Colon (tissue), 2 donors: ENCODE data around the gene AP1S3.
"Not testable (repeated sequence)": the region's sequence is repeated elsewhere in the genome, so short reads cannot be mapped to it uniquely, and the experiment has no call there.

ENCODE experiments used
- FAIRE-seq: peaks from 2 replicates; lab custom pipeline; 2012; peaks lifted over from hg19 to GRCh38; lab: Jason Lieb, UNC
- donor health status: control.
- donor health status: control.

Gene AP1S3

DNA sequence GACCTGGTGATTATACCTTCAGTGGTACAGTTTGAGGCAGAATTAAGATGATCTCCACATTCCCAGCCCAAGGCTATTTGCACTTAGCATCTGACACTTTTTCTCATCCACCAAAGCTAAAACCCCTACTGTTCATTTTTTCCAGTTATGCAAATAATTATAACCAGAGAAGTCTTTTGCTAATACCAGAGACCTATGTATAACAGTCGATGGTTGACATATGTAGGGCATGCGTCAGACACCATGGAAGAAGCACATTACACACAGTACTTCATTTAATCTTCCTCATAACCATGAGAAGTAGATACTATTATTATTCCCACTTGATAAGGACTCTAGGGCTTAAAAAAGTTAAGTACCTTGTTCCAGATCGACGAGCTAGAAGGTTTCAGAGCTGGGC lies 36.5 kb downstream of the AP1S3 start:
- no peak for FAIRE-seq

DNA sequence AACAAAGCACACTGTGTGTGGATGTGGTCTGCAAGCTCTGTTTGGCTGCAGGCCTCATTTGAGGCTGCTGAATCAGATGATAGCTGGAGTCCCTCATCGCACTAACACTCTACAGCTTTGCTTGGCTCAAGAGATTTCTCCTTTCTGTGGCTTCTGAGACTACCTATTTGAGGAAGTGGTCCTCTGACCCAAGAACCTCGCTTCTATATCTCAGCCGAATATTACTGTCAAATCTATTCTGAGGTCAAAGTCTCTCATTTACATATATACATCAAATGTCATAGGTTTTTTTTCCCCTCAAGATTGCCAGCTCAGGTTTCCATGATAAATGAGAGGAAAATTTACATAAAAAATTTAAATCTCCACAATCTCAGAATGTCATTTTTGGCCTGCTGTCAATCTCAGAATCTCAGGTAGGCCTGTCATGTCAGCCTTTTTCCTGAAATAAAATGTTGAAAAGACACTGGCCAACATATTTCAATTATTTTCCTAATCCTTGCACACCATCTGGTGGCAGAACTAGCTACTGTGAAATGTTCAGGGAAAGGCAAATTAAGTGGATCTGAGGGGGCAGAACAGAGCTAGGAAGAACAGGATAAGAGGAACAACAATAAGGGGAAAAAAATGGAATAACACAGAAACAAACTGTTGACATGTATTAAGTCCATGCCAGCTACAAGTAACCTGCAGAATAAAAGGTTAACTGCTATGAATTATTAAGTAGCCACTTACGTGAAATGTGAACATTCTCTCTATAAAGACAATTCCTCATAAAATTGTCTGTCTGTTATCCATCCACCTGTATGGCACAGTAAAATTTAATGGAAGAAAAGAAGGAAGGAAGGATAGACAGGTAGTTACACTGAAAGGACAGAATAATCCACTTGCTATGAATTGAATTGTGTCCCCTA lies 39.3 kb downstream of the AP1S3 start:
- FAIRE-seq, result no peak

DNA sequence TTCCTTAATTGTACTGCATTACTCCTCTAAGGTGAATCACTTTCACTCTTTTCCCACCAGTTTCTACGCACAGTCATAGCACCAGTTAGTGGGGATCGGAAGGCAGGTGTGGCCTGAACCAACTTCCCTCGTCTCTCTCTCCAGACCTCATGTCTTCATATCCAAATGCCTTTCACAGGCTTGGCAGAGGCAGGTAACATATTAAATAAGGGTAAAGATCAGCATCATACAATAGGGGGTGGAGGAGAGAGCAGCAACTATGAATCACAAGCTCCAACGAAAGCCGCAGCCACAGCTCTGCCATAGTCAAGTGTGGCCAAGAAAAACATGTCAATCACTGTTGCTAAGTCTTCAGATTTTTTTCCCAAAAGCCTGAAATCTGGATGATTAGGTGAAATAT lies 40.3 kb downstream of the AP1S3 start:
- no peak for FAIRE-seq

DNA sequence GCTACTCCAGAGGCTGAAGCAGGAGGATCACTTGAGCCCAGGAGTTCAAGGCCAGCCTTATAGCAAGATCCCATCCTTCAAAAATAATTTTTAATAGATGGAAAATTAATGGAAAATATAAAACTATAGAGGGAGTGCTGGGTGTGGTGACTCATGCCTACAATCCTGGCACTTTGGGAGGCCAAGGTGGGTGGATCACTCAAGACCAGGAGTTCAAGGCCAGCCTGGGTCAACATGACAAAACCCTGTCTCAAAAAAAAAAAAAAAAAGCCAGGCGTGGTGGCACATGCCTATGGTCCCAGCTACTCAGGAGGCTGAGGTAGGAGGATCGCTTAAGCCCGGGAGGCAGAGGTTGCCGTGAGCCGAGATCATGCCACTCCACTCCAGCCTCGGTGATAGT lies 48.0 kb downstream of the AP1S3 start:
- no peak for FAIRE-seq

DNA sequence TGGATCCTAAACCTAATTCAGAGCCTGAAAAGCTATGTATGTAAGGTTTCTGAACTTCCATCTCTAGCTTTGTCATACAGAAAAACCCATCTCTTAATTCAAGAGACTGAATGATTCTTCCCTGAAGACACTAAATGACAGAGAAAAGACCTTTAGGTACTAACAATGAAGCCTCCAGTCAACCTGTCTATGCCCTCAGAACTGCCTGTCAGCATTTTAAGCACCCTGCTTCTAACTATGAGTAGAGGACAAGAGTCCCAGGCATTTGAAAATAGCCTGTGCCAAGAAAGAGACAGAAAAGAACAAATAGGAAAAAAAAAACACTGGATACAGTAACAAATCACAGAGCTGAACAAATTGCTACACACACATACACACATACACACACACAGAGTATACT lies 48.6 kb downstream of the AP1S3 start:
- no peak for FAIRE-seq

DNA sequence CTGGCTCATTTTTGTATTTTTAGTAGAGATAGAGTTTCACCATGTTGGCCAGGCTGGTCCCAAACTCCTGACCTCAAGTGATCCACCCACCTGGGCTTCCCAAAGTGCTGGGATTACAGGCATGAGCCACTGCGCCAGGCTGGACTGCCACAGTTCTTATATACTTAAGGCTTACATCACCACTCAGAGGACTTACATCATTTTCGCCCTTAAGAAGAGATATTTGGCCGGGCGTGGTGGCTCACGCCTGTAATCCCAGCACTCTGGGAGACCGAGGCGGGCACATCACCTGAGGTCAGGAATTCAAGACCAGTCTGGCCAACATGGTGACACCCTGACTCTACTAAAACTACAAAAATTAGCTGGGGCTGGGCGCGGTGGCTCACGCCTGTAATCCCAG lies 49.3 kb downstream of the AP1S3 start:
- FAIRE-seq, result not testable (repeated sequence)

DNA sequence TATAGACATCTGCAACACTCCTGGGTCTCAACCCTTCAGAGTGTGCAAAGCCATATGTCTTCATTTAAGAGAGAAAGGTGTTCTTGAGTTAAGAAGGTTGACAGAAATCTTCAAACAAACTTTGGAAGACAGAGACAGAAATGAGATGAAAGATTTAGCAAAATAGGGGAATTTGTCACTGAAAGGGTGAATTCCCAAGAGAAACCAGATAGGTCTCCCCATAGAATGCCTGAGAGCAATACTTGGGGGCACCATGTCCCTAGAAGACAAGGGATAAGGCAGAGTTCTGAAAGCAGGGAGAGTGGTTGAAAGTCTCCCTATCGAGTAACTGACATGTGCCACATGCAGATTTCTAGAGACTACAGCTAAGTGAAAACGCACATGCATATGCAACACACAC lies 50.0 kb downstream of the AP1S3 start:
- no peak for FAIRE-seq

DNA sequence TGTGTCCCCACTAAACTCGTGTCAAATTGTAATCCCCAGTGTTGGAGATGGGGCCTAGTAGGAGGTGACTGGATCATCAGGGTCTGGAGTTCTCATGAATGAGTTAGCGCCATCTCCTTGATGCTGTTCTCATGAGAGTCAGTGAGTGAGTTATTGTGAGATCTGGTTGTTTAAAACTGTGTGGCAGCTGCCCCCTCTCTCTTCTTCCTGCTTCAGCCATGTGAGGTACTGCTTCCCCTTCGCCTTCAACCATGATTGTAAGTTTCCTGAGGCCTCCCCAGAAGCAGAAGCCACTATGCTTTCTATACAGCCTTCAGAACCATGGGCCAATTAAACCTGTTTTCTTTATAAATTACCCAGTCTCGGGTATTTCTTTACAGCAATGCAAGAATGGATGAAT lies 50.4 kb downstream of the AP1S3 start:
- no peak for FAIRE-seq

DNA sequence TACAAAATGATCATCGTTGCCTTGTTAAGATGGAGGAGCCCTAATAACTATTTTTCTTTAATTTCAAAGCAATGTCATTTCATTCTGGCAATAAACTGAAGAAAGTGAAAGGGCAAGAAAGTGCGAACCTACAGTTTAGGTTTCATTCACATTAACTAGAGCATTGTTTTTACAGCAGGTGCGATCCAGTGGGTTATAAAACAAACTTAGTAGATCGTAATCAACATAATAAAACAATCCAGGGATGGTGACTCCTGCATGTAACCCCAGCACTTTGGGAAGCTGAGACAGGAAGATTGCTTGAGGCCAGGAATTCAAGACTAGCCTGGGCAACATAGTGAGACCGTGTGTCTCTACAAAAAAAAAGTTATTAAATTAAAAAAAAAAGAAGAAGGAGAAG lies 51.1 kb downstream of the AP1S3 start:
- FAIRE-seq, result no peak

DNA sequence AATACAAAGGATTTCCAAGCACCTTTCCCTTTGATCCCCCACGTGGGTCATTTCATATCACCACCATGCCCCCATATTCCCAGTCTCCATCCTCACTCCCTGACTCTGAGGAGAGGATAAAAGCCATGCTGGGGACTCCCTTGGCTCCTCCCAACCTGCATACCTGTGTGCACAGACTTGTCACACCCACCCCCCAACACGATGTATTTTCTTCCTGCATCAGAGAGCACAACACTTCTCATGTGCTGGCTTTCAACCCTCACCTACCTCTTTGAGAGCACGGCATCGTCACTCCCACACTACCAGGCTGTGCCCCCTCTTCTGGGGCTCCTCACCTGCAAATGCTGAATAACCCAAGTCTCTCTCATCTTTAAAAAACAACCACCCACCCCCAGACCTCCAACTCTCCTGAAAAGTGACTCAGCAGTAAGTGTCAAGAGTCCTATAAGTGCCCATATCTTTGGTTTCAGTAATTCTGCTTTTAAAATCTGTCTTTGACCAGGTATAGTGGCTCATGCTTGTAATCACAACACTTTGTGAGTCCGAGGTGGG lies 53.1 kb downstream of the AP1S3 start:
- no peak for FAIRE-seq

DNA sequence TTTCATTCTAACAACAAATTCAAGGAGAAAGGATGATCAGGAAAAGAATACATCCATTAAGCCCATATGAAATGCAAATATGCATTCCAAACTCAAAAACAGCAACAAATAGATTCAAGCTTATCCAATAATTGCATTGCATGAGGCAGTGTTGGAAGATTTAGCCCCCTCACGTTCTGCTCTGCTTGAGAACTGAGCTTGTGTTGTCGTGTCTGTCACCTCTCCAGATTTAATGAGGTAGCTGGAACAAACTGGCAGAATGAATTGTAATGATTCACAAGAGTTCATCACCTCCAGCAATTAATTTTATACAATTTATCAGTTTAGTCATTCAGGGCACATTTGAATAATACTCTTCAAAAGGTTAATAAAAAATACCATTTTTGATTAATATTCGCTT lies 54.8 kb downstream of the AP1S3 start:
- no peak for FAIRE-seq

DNA sequence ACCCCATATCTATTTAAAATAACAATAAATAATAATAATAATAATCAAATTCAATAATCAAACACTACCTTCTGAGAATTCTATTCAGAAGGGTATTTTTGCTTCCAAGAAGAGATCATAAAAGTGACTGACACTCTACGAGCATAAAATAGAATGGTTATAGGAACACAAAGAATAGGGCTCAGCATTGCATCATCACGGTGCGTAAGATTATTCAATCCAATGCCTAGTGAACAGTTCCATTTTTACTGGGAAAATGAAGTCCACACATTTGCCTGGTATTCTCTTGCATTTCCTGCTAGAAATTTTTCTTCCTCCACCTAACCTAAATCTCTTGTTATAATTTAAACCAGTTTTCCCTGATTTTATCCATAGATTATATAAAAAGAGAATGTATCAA lies 55.8 kb downstream of the AP1S3 start:
- FAIRE-seq, result no peak

DNA sequence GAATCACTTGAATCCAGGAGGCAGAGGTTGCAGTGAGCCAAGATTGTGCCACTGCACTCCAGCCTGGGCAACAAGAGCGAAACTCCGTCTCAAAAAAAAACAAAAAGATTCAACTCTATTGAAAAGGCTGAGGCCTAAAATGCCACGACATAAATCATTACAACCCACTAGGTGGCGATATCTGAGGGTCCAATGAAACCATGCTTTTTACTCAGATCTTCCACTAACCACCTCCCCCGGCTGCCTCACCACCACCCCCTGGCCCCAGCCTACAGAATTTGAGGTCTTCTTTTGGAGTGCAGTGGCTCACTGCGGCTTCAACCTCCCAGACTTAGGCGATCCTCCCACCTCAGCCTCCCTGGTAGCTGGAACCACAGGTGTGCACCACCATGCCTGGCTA lies 57.5 kb downstream of the AP1S3 start:
- FAIRE-seq, result no peak

DNA sequence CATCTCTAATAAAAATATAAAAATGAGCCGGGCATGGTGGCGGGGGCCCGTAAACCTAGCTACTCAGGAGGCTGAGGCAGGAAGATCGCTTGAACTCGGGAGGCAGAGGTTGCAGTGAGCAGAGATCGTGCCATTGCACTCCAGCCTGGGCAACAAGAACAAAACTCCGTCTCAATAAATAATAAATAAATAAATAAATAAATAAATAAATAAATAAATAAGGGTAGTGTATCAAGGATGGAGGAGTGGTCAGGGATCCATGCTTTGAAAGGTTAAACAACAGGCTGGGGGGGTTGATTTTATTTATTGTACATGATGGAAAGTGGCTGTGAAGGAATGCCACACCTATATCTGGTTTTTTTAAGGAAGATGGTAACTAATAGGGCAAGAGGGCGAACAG lies 63.2 kb downstream of the AP1S3 start:
- FAIRE-seq, result no peak

DNA sequence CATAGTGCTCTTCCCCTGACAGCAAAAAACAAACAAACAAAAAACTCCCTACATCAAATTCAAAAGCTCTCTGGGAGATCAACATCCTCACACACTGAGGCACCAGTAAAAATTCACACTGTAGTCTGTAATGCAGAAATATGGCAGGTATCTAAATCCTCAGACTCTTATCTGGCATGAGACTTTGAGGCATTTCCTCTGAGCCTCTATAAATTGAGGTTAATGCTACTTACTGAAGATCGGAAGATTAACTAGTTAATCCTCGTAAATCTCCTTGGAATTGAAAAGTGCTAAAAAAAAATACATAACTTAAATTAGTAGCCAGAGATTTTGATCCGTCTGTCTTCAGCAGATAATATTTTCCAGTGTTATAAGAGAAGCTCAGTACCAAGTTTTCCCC lies 65.0 kb downstream of the AP1S3 start:
- no peak for FAIRE-seq

DNA sequence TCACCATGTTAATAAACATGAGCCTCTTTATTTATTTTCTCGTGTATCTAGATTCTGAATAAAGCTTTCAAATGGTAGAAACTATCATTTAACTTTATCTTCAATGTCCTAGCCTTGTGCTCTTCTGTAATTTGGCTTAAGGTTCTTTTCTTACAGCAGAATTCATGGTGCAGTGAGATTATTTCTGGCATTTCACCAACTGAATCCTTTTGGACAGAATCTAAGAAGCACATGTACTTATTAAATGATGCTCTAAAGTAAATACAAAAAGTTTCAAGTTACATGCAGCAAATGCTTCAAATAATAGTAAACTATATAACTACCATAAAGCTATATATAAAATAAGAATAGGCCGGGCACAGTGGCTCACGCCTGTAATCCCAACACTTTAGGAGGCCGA lies 65.9 kb downstream of the AP1S3 start:
- FAIRE-seq, result no peak

DNA sequence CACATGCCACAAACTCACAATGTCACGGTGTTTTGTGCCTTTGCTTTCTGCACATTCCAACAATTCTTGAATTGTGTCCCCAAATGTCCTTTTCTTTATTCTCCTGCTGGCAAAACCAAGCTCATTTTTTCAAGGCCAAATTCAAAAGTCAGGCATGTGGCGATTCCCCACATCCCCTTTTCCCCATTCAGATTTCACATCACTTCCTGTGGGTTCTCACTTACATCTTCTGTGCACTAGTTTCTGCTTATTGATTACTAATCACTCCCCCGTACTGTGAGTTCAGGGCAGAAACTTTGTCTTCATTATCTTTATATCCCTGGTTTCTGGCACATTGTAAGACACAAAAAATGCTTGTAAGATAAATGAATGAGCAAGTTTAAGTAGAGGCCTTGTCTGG lies 69.2 kb downstream of the AP1S3 start:
- FAIRE-seq, result no peak

DNA sequence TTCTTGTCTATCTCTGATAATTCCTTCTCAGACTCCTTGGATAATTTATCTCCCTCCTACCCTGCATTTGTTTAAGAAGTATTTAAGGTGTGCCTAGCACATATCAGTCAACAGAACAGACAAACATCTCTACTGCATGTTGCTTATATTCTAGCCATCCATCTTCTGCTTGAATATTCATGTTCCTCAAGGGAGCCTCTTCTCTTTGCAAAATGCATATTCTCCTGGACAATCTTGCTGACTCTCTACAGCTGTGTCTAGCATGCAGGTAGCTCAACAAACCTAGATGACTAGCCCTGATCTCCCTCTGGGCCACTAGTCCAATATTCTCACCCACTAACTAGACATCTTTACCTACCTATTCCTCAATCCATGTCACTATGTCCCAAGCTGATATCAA lies 70.0 kb downstream of the AP1S3 start:
- FAIRE-seq, result no peak

DNA sequence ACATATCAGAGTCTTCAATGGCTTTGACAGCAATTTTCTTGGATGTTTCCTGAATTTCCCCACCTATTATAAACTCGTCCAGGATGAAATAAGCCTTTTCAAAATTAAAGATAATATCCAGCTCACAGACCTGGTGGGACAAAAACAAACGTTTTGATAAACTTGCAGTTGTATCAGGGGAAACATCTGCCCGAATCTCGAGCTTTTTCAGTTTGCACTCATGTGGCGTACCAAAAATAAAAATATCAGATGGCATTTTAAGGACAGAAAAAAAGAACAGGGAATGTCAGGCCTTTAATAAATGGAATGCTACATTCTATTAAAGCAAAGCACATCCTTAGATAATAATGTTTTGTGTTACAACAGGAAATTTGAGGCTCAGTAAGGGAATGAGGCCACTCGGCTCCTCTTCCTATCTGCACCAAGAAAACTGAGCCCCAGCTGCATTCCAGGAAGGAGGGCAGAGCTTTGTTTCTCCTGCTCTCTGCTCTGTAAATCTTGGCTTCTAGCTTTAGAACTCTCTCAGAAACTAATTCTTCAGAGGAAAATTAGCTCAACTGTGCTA lies 72.1 kb downstream of the AP1S3 start:
- FAIRE-seq, result no peak

DNA sequence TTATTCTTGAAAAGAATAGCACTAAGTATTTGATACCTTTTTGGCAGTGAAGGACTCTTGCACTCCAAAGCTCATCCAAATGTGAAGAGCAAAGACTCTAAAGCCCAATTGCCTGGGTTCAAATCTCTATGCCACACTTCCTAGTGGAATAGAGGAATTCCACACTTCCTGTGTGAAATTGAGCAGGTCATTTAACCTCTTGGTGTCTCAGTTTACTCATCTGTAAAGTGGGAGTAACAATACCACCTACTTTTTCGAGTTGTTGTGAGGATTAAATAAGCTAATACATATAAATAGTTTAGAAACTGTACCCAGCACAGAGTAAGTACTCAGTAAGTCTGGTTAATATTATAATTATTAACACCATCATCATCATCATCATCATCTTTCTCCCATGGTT lies 72.6 kb downstream of the AP1S3 start:
- no peak for FAIRE-seq

DNA sequence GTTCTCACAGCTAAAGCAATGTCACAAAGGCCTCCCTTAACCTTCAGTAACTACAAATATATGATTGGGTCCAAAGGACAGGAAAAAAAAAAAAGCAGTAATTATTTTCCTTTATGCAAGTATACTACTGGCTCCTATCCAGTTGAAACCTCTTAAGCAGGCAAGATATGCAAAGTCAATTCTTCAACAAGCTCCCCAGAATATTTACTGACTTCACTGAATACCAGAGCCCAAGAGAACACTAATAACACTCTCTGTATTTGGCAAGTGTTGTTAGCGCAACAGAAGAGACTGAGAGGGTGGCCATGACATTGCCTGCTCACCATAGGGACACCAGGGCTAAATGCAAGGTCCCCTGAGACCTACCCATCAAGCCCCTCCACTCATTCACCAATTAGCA lies 74.5 kb downstream of the AP1S3 start:
- FAIRE-seq, result no peak

DNA sequence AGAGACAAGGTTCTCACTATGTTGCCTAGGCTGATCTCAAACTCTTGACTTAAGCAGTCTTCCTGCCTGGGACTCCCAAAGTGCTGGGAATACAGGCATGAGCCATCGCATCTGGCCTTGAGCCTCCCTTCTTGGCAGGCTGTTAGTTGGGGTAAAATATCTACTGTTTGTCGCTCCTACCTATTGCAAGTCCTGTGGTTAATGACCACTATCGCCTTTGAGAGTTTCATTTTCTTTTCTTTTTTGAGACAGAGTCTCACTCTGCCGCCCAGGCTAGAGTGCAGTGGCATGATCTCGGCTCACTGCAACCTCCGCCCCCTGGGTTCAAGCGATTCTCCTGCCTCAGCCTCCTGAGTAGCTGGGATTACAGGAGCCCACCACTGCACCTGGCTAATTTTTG lies 75.6 kb downstream of the AP1S3 start:
- FAIRE-seq, result not testable (repeated sequence)

DNA sequence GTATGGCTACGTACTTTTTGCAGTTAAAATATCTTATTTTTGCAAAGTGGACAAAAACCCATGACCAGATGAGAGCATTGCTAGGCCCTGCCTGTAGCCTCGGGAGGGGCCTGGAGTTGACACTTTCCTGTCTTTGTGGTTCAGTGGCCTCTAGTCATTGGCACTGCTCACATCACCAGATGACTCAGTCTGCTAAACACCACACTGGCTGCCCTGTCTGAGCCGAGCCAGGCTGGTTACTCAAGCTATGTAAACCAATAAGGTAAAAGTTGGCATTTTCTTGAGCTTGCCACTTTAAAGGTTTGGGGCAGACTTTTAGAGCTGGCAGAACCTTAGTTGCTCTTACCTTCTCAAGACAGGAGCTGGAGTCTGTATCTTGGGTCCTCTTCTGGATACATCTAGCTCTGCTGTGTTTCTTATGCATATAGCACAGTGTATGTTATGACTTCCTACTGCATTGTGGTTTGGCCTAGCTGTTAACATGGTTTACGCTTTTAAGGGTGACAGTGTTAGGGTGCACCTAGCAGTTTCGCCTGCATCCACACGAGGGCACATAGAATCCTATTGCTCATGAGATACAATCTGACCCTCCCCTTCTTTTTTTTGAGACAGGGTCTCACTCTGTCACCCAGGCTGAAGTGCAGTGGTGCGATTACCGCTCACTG lies 76.4 kb downstream of the AP1S3 start:
- no peak for FAIRE-seq
